SIG-M5 treated with dmso at 0.1 percent for 504 hours (cell line): ENCODE data around the gene ATL3.
A peak's percentile ranks its signal among the peaks of the same experiment; 100 is the strongest.
"Not testable (repeated sequence)": the region's sequence is repeated elsewhere in the genome, so short reads cannot be mapped to it uniquely, and the experiment has no call there.

Source experiments
- DNase-seq: peaks from one replicate; lab custom pipeline; 2025; ENCODE audit not compliant: unreplicated experiment; lab: John Stamatoyannopoulos, UW

ATL3 gene

GRCh38 chr11:63595296-63595695 is 75.9 kb downstream of the ATL3 start:
- DNase-seq, result no peak

GRCh38 chr11:63592975-63593395 is 78.2 kb downstream of the ATL3 start:
- DNase-seq, result peak; percentile 11

- DNase-seq, result no peak
Measured at GRCh38 chr11:63590024-63590788, 81.0 kb downstream of the ATL3 start.

GRCh38 chr11:63589000-63589399 is 82.2 kb downstream of the ATL3 start:
- DNase-seq, result no peak

GRCh38 chr11:63586451-63587166 is 84.6 kb downstream of the ATL3 start:
- DNase-seq, result no peak

GRCh38 chr11:63583357-63583677 is 87.9 kb downstream of the ATL3 start:
- DNase-seq, result no peak

GRCh38 chr11:63581224-63581623 is 90.0 kb downstream of the ATL3 start:
- DNase-seq, result not testable (repeated sequence)

- DNase-seq, result not testable (repeated sequence)
Measured at GRCh38 chr11:63578882-63579281, 92.3 kb downstream of the ATL3 start.

- no peak for DNase-seq
Measured at GRCh38 chr11:63574856-63575602, 96.1 kb downstream of the ATL3 start.
